Activated CD8-positive, alpha-beta memory T cell treated with anti-CD3 and anti-CD28 coated beads, Interleukin-2, amount 10 ng/mL, durations not matched to agents 7 days and 5 days (primary cell): Measurements from ENCODE around the gene ZXDC. TPM values are rescaled to one million over a fixed set of nuclear protein-coding genes. Genes with fewer than 3 reads are reported as not detected.

Experiments used
- ATAC-seq: fragments of 150-1000 bp; cut with Tn5 transposase; one replicate; pipeline ENCODE4 v1.10.0; 2021; ENCODE audit warnings: moderate library complexity
- CTCF ChIA-PET: fragments of 350-600 bp; sonication (Branson Sonifier 250); formaldehyde crosslinking; loops from one replicate; lab custom pipeline; 2021; ENCODE audit warnings: antibody characterized with exemption; lab: Charles Lee
- DNase-seq: peaks from one replicate; pipeline ENCODE4 v3.0.0-alpha.2; 2020
- H3K27ac Mint-ChIP-seq: one replicate; pipeline ENCODE4 v1.8.0; 2021; ENCODE audit warnings: mild to moderate bottlenecking, mixed read lengths
- H3K27me3 Mint-ChIP-seq: one replicate; pipeline ENCODE4 v1.8.0; 2021; ENCODE audit warnings: mixed read lengths
- H3K36me3 Mint-ChIP-seq: one replicate; pipeline ENCODE4 v1.8.0; 2021; ENCODE audit warnings: mild to moderate bottlenecking, mixed read lengths
- H3K4me1 Mint-ChIP-seq: one replicate; pipeline ENCODE4 v1.8.0; 2021; ENCODE audit warnings: mixed read lengths
- H3K4me3 Mint-ChIP-seq: one replicate; pipeline ENCODE4 v1.8.0; 2021; ENCODE audit warnings: mild to moderate bottlenecking, moderate library complexity, mixed read lengths
- H3K9me3 Mint-ChIP-seq: one replicate; pipeline ENCODE4 v1.8.0; 2022; ENCODE audit warnings: low read depth, mixed read lengths
- total RNA-seq, 2 experiments: library from RNA; stranded (reverse); gene quantifications; one replicate each; pipeline ENCODE4 v1.2.3, GENCODE V29; 2021

The ZXDC gene
- total RNA-seq, 2 experiments from 2014 or later = 21.5 to 22.7 TPM

GRCh38 chr3:126392246-126392645 is 83.4 kb downstream of the ZXDC start:
- Mint-ChIP-seq H3K36me3 (no peaks in the 10 kb centered on the region), H3K4me3 (no peak overlapping the region), H3K9me3 (no peaks in the 10 kb centered on the region), H3K27me3 (peaks cover 57% of the 10 kb centered on the region), H3K4me1 (peaks cover 14% of the 10 kb centered on the region), H3K27ac (no peak overlapping the region)
- ATAC-seq (no peak), DNase-seq (no peak)
- CTCF ChIA-PET = interaction anchor here (1.0 kb wide), 1 partner anchor 13 kb away, joined by 3 read pairs; no protein-coding TSS in a partner anchor

- Mint-ChIP-seq H3K36me3 (no peaks in the 10 kb centered on the region), H3K27me3 (peaks cover 57% of the 10 kb centered on the region), H3K9me3 (no peaks in the 10 kb centered on the region), H3K27ac (no peak overlapping the region), H3K4me3 (no peak overlapping the region), H3K4me1 (peaks cover 14% of the 10 kb centered on the region)
- ATAC-seq = no peak
- CTCF ChIA-PET = interaction anchor here (1.0 kb wide), 1 partner anchor 12 kb away, joined by 3 read pairs; no protein-coding TSS in a partner anchor
- DNase-seq = no peak
Measured at GRCh38 chr3:126391631-126392030, 84.1 kb downstream of the ZXDC start.

- Mint-ChIP-seq H3K27me3 (peaks cover 60% of the 10 kb centered on the region), H3K27ac (peak overlapping the region; percentile 23), H3K36me3 (no peaks in the 10 kb centered on the region), H3K9me3 (no peaks in the 10 kb centered on the region), H3K4me1 (peaks cover 14% of the 10 kb centered on the region), H3K4me3 (no peak overlapping the region)
- no peak for ATAC-seq
- CTCF ChIA-PET = interaction anchor here (1.4 kb wide), 1 partner anchor 258 kb away, joined by 3 read pairs; no protein-coding TSS in a partner anchor
- DNase-seq = no peak
Measured at GRCh38 chr3:126390751-126391150, 84.9 kb downstream of the ZXDC start.

- Mint-ChIP-seq H3K4me1 (peaks cover 14% of the 10 kb centered on the region), H3K4me3 (no peak overlapping the region), H3K27ac (no peak overlapping the region), H3K36me3 (no peaks in the 10 kb centered on the region), H3K9me3 (no peaks in the 10 kb centered on the region), H3K27me3 (peaks cover 56% of the 10 kb centered on the region)
- no peak for ATAC-seq
- CTCF ChIA-PET = interaction anchor here (1.4 kb wide), 1 partner anchor 258 kb away, joined by 3 read pairs; no protein-coding TSS in a partner anchor
- DNase-seq = no peak
Measured at GRCh38 chr3:126390201-126390600, 85.5 kb downstream of the ZXDC start.

GRCh38 chr3:126389794-126390146 is 85.9 kb downstream of the ZXDC start:
- H3K4me1 Mint-ChIP-seq = peaks cover 14% of the 10 kb centered on the region
- no peaks in the 10 kb centered on the region for H3K36me3 Mint-ChIP-seq
- DNase-seq (no peak), ATAC-seq (no peak)
- H3K9me3 Mint-ChIP-seq = no peaks in the 10 kb centered on the region
- CTCF ChIA-PET = interaction anchor here (1.4 kb wide), 2 partner anchors 37 to 257 kb away, joined by 3 read pairs; no protein-coding TSS in a partner anchor
- no peak overlapping the region for H3K27ac Mint-ChIP-seq
- no peak overlapping the region for H3K4me3 Mint-ChIP-seq
- H3K27me3 Mint-ChIP-seq = peaks cover 56% of the 10 kb centered on the region

- DNase-seq = peak; percentile 49
- Mint-ChIP-seq H3K9me3 (no peaks in the 10 kb centered on the region), H3K27ac (no peak overlapping the region), H3K4me1 (peaks cover 14% of the 10 kb centered on the region), H3K36me3 (no peaks in the 10 kb centered on the region), H3K4me3 (no peak overlapping the region), H3K27me3 (peaks cover 55% of the 10 kb centered on the region)
- CTCF ChIA-PET = interaction anchor here (1.4 kb wide), 2 partner anchors 38 to 257 kb away, joined by 3 read pairs; no protein-coding TSS in a partner anchor
- ATAC-seq = peak; percentile 76
Measured at GRCh38 chr3:126389112-126389793, 86.4 kb downstream of the ZXDC start.

Other genes with a start within 250 kb of the ZXDC start
- gene KLF15, start 118.5 kb downstream of the ZXDC start, total RNA-seq = not detected
- gene CFAP100, start 81.0 kb downstream of the ZXDC start, total RNA-seq = not detected
- not detected for gene UROC1, start 41.9 kb upstream of the ZXDC start, total RNA-seq
- not detected for gene CHST13, start 48.3 kb upstream of the ZXDC start, total RNA-seq
- gene C3orf22, start 83.0 kb upstream of the ZXDC start, total RNA-seq = not detected
- gene TXNRD3, start 179.2 kb upstream of the ZXDC start, total RNA-seq = 1 to 10 TPM in 1 of 2 experiments, under 1 TPM in 1; 0.50 to 1.6 TPM
- 1 to 10 TPM; 7.7 to 9.0 TPM for gene CHCHD6, start 228.3 kb upstream of the ZXDC start, total RNA-seq